AG04449 (cell line): ENCODE measurements around the gene TKTL1.
A peak's percentile ranks its signal among the peaks of the same experiment; 100 is the strongest.

Experiments used
- CTCF ChIA-PET: fragments of 350-600 bp; formaldehyde crosslinking; extraction: SDS; loops from one replicate; lab custom pipeline; 2021; ENCODE audit warnings: antibody characterized with exemption; lab: Yijun Ruan, JAX
- POLR2A ChIA-PET: fragments of 400-600, 350-600 bp; formaldehyde crosslinking; extraction: SDS; loops from one replicate; lab custom pipeline; 2020; ENCODE audit warnings: antibody characterized with exemption, inconsistent platforms; lab: Yijun Ruan, JAX
- DNase-seq: peaks from one replicate; pipeline ENCODE4 v3.0.0-alpha.2; 2010; ENCODE audit warnings: low read depth, low spot score
- H3K4me3 ChIP-seq: 2 replicates; pipeline ENCODE4 v1.5.1; 2011; ENCODE audit warnings: low read depth, mild to moderate bottlenecking, control low read depth, low read length
- CTCF ChIP-seq: IDR thresholded peaks from one replicate; pipeline ENCODE4 v1.5.1; 2011; ENCODE audit warnings: mild to moderate bottlenecking, moderate library complexity, low read length, control low read depth, inconsistent platforms; ENCODE audit not compliant: insufficient read depth; ENCODE audit errors: missing control alignments

TKTL1 gene

GRCh38 chrX:154374313-154375155, 78.9 kb downstream of the TKTL1 start, which contains the start of gene FLNA:
Gene FLNA, minus strand, starts transcription at chrX:154374634. Its CDS starts 3,389 bp downstream, at chrX:154371245.
- no peak for TF ChIP-seq CTCF
- H3K4me3 ChIP-seq: peak within 1 kb of the TSS; percentile 83
- no peak for DNase-seq
- ChIA-PET POLR2A (interaction anchor here (1.1 kb wide), 1 partner anchor 9 kb away, joined by 5 read pairs; no protein-coding TSS in a partner anchor), CTCF (interaction anchor here (1.3 to 3.1 kb wide), 7 partner anchors 9 to 362 kb away, joined by 4 to 17 read pairs (median 7); partner anchors contain the start of gene RPL10)

- H3K4me3 ChIP-seq: peak overlapping the region; percentile 56
- TF ChIP-seq CTCF: no peak
- DNase-seq: no peak
- ChIA-PET CTCF (interaction anchor here (1.7 to 3.1 kb wide), 4 partner anchors 9 to 52 kb away, joined by 4 to 17 read pairs (median 10); partner anchors contain the start of gene RPL10), POLR2A (interaction anchor here (1.1 kb wide), 1 partner anchor 8 kb away, joined by 5 read pairs; no protein-coding TSS in a partner anchor)
Observed at GRCh38 chrX:154375156-154375504, 79.5 kb downstream of the TKTL1 start.

GRCh38 chrX:154376774-154377173, 81.2 kb downstream of the TKTL1 start:
- H3K4me3 ChIP-seq: no peak overlapping the region
- ChIA-PET POLR2A (no interaction called here), CTCF (no interaction called here)
- no peak for TF ChIP-seq CTCF
- no peak for DNase-seq

- POLR2A ChIA-PET: interaction anchor here (1.0 to 1.5 kb wide), 2 partner anchors 7 to 29 kb away, joined by 4 to 12 read pairs; no protein-coding TSS in a partner anchor
- TF ChIP-seq CTCF: no peak
- CTCF ChIA-PET: no interaction called here
- peak overlapping the region; percentile 52 for H3K4me3 ChIP-seq
- DNase-seq: no peak
Observed at GRCh38 chrX:154378059-154378798, 82.6 kb downstream of the TKTL1 start.

- DNase-seq: peak; percentile 82
- H3K4me3 ChIP-seq: peak within 1 kb of the TSS; percentile 71
- no peak for TF ChIP-seq CTCF
- ChIA-PET POLR2A (interaction anchor here (1.0 to 1.5 kb wide), 2 partner anchors 8 to 30 kb away, joined by 4 to 12 read pairs; no protein-coding TSS in a partner anchor), CTCF (no interaction called here)
Observed at GRCh38 chrX:154378799-154379568, 83.4 kb downstream of the TKTL1 start, which contains the start of gene EMD. Gene EMD, plus strand, starts transcription at chrX:154379295. Its CDS starts 190 bp downstream, at chrX:154379485.
